Endothelial cell of umbilical vein (primary cell): ENCODE measurements around the gene GLYATL2. TPM values are rescaled to one million over a fixed set of nuclear protein-coding genes. Genes with fewer than 3 reads are reported as not detected.

ENCODE experiments used
- BruUV-seq: library from RNA; stranded (reverse); fragments of 400-500 nt; replicated peaks from 2 replicates; lab custom pipeline; 2021; lab: Mats Ljungman, UMichigan
- CTCF ChIA-PET: fragments of 300-600, 350-600 bp; sonication (Branson Sonifier 250); formaldehyde crosslinking; loops from one replicate; lab custom pipeline; 2021; ENCODE audit warnings: antibody characterized with exemption, inconsistent platforms; lab: Charles Lee
- POLR2A ChIA-PET: fragments of 300-600, 350-600 bp; sonication (Branson Sonifier 250); formaldehyde crosslinking; loops from one replicate; lab custom pipeline; 2021; ENCODE audit warnings: antibody characterized with exemption, inconsistent platforms; lab: Charles Lee
- DNase-seq: peaks from one replicate; pipeline ENCODE4 v3.0.0-alpha.2; 2011; ENCODE audit warnings: low read depth, low spot score
- FAIRE-seq: peaks from 2 replicates; lab custom pipeline; 2011; peaks lifted over from hg19 to GRCh38; lab: Jason Lieb, UNC
- H2AFZ ChIP-seq: 2 replicates; pipeline ENCODE4 v1.6.0; 2012; ENCODE audit warnings: low read depth, low read length, control low read depth, inconsistent platforms
- H3K27ac ChIP-seq: 2 replicates; pipeline ENCODE4 v1.5.1; 2011; ENCODE audit warnings: low read depth, mild to moderate bottlenecking, control low read depth, low read length, moderate library complexity; ENCODE audit not compliant: insufficient read depth
- H3K27me3 ChIP-seq, 2 experiments: 2 replicates each; pipeline versions ENCODE4 v1.6.0 to v1.6.1; 2011; ENCODE audit warnings: low read length in 2 of 2, mixed read lengths in 1 of 2; ENCODE audit not compliant: control insufficient read depth in 2 of 2, insufficient read depth in 2 of 2
- H3K36me3 ChIP-seq, 2 experiments: 2 replicates in 1 of 2; 3 replicates in 1 of 2; pipeline ENCODE4 v1.5.1; 2011; ENCODE audit warnings: low read length in 2 of 2, mild to moderate bottlenecking in 1 of 2, moderate library complexity in 1 of 2; ENCODE audit not compliant: control insufficient read depth in 2 of 2, insufficient read depth in 2 of 2; ENCODE audit errors: extremely low read depth in 1 of 2
- H3K4me1 ChIP-seq: 3 replicates; pipeline ENCODE4 v1.5.1; 2011; ENCODE audit warnings: mild to moderate bottlenecking, low read length; ENCODE audit not compliant: control insufficient read depth, insufficient read depth; ENCODE audit errors: extremely low read depth
- H3K4me2 ChIP-seq: 2 replicates; pipeline ENCODE4 v1.6.1; 2011; ENCODE audit warnings: low read length, control low read depth, mixed read lengths; ENCODE audit not compliant: insufficient read depth
- H3K4me3 ChIP-seq, 3 experiments: fragments of 200-600 bp in 1 of 3; sonication (generic), shearing (Covaris generic) in 1 of 3; replicated peaks in 1 of 3; 2 replicates each; pipeline ENCODE4 v1.5.1; 2011 to 2016; ENCODE audit warnings: control low read depth in 3 of 3, low read length in 3 of 3, mild to moderate bottlenecking in 2 of 3, inconsistent platforms in 1 of 3, low read depth in 1 of 3, moderate library complexity in 1 of 3; ENCODE audit not compliant: insufficient read depth in 1 of 3
- H3K79me2 ChIP-seq: 2 replicates; pipeline ENCODE4 v1.6.0; 2012; ENCODE audit warnings: low read length, inconsistent platforms; ENCODE audit not compliant: control insufficient read depth, insufficient read depth
- H3K9ac ChIP-seq: replicated peaks from 2 replicates; pipeline ENCODE3; 2011; ENCODE audit warnings: low read length, control low read depth; ENCODE audit not compliant: insufficient read depth; ENCODE audit errors: extremely low read depth
- H3K9me1 ChIP-seq: replicated peaks from 3 replicates; pipeline ENCODE4 v1.6.0; 2011; ENCODE audit warnings: mild to moderate bottlenecking, low read length; ENCODE audit not compliant: control insufficient read depth, insufficient read depth; ENCODE audit errors: extremely low read depth
- H3K9me3 ChIP-seq: replicated peaks from 2 replicates; pipeline ENCODE4 v1.5.1; 2012; ENCODE audit warnings: low read length, inconsistent platforms; ENCODE audit not compliant: control insufficient read depth, insufficient read depth
- H4K20me1 ChIP-seq: replicated peaks from 2 replicates; pipeline ENCODE3; 2011; ENCODE audit warnings: mild to moderate bottlenecking, low read length; ENCODE audit not compliant: control insufficient read depth, insufficient read depth; ENCODE audit errors: extremely low read depth
- EZH2 ChIP-seq: IDR thresholded peaks from 2 replicates; pipeline ENCODE4 v1.6.1; 2012; ENCODE audit warnings: borderline replicate concordance, low read depth, mild to moderate bottlenecking, moderate library complexity, low read length, inconsistent platforms; ENCODE audit not compliant: severe bottlenecking
- FOS ChIP-seq: IDR thresholded peaks from 2 replicates; pipeline ENCODE4 v1.6.1; 2011; ENCODE audit warnings: mild to moderate bottlenecking, low read length, moderate library complexity, borderline replicate concordance; ENCODE audit not compliant: insufficient read depth
- GATA2 ChIP-seq: IDR thresholded peaks from 2 replicates; pipeline ENCODE4 v1.7.0; 2011; ENCODE audit warnings: low read depth, mild to moderate bottlenecking, moderate library complexity, mixed read lengths, low read length; ENCODE audit not compliant: insufficient read length, insufficient read depth
- JUN ChIP-seq: IDR thresholded peaks from 2 replicates; pipeline ENCODE4 v1.6.1; 2011; ENCODE audit warnings: borderline replicate concordance, low read depth; ENCODE audit not compliant: insufficient read length, insufficient read depth
- MYC ChIP-seq: IDR thresholded peaks from one replicate; pipeline ENCODE4 v1.6.1; 2011; ENCODE audit warnings: mild to moderate bottlenecking, low read depth, low read length
- POLR2A ChIP-seq: IDR thresholded peaks from 2 replicates; pipeline ENCODE4 v1.6.1; 2012; ENCODE audit warnings: low read depth, mild to moderate bottlenecking, control low read depth, low read length
- POLR2AphosphoS5 ChIP-seq: IDR thresholded peaks from 2 replicates; pipeline ENCODE4 v1.6.1; 2012; ENCODE audit warnings: low read depth, mild to moderate bottlenecking, control low read depth, low read length, moderate library complexity; ENCODE audit not compliant: insufficient read depth
- dilution Hi-C: fragments of 300-500 bp; cut with MboI; formaldehyde crosslinking; loops from one replicate; pipeline ENCODE4 v1.15.0; 2019; ENCODE audit warnings: low sequenced_read_pairs; ENCODE audit not compliant: extremely low pct_ligation_motif_present
- intact Hi-C: fragments of 100-400 bp; cut with micrococcal nuclease; formaldehyde crosslinking; loops from one replicate; pipeline ENCODE4 v1.10.0; 2022
- polyA plus RNA-seq, 4 experiments: library from polyadenylated mRNA; depleted of rRNA in 3 of 4; stranded (reverse) in 3 of 4; unstranded in 1 of 4; fragments of >200 nt; gene quantifications; 2 replicates each; pipeline versions ENCODE4 v1.2.1 to v1.2.3, GENCODE V29; 2011 to 2012; ENCODE audit warnings: missing spikeins in 1 of 4
- total RNA-seq: library from RNA; stranded (reverse); gene quantifications from 2 replicates; pipeline ENCODE4 v1.2.3, GENCODE V29; 2021
- TF ChIP-seq, protein P1 (sequence below), 2 donors: IDR thresholded peaks; 1 replicate in 1 of 2; 2 replicates in 1 of 2; pipeline ENCODE4 v1.5.1; 2011; ENCODE audit warnings: low read length in 2 of 2, mild to moderate bottlenecking in 2 of 2, moderate library complexity in 2 of 2, control low read depth in 1 of 2, inconsistent platforms in 1 of 2, low read depth in 1 of 2; ENCODE audit not compliant: insufficient read depth in 1 of 2; ENCODE audit errors: extremely low read depth in 1 of 2
- TF ChIP-seq, protein P2 (sequence below): IDR thresholded peaks from 2 replicates; pipeline ENCODE4 v1.6.1; 2011; ENCODE audit not compliant: insufficient read depth, insufficient read length

GLYATL2 gene
- total and polyA plus RNA-seq, 2 donors (not counting 3 experiments of a cell fraction or from before 2014, with no cell fraction given) = not detected

DNA sequence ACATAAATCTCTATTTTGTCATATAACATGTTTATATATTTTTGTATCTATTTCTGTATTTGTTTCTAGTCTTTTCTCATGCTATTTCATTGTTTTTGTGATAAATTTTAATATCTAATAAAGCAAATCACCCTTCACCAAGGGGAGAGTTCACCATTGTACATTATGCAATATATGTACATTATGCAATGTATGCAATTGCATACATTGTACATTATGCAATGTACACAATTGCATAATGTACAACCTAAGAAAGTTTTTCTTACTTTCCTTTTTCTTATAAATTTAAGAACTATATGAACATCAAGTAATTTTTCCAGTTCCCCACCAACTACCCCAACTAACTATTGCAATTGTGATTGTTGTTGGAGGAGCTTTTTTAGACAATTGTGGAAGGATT, 44.1 kb upstream of the GLYATL2 start:
- no peaks in the 10 kb centered on the region for H3K9me1 ChIP-seq
- no peaks in the 10 kb centered on the region for H3K4me1 ChIP-seq
- H3K9me3 ChIP-seq = no peaks in the 10 kb centered on the region
- no peaks in the 10 kb centered on the region for H3K36me3 ChIP-seq
- H2AFZ ChIP-seq = no peak overlapping the region
- no peaks in the 10 kb centered on the region for H3K27me3 ChIP-seq
- no peaks in the 10 kb centered on the region for H4K20me1 ChIP-seq
- no peaks in the 10 kb centered on the region for H3K79me2 ChIP-seq
- H3K4me3 ChIP-seq = no peak overlapping the region
- ChIA-PET CTCF (no interaction called here), POLR2A (no interaction called here)
- no peak for FAIRE-seq
- TF ChIP-seq JUN = no peak
- TF ChIP-seq POLR2AphosphoS5 = no peak
- TF ChIP-seq FOS = no peak
- no peak for TF ChIP-seq MYC
- no peak for TF ChIP-seq EZH2
- TF ChIP-seq, protein P1, sequence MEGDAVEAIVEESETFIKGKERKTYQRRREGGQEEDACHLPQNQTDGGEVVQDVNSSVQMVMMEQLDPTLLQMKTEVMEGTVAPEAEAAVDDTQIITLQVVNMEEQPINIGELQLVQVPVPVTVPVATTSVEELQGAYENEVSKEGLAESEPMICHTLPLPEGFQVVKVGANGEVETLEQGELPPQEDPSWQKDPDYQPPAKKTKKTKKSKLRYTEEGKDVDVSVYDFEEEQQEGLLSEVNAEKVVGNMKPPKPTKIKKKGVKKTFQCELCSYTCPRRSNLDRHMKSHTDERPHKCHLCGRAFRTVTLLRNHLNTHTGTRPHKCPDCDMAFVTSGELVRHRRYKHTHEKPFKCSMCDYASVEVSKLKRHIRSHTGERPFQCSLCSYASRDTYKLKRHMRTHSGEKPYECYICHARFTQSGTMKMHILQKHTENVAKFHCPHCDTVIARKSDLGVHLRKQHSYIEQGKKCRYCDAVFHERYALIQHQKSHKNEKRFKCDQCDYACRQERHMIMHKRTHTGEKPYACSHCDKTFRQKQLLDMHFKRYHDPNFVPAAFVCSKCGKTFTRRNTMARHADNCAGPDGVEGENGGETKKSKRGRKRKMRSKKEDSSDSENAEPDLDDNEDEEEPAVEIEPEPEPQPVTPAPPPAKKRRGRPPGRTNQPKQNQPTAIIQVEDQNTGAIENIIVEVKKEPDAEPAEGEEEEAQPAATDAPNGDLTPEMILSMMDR (IDR thresholded peaks at IDR 0.05; ENCODE audit: extremely low read depth in 1 of 2, insufficient read depth in 1 of 2, low read depth in 1 of 2, low read length in 2 of 2) = no peak
- no peak for TF ChIP-seq GATA2
- TF ChIP-seq, protein P2, sequence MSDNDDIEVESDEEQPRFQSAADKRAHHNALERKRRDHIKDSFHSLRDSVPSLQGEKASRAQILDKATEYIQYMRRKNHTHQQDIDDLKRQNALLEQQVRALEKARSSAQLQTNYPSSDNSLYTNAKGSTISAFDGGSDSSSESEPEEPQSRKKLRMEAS = no peak
- TF ChIP-seq POLR2A = no peak
- dilution Hi-C loops (no loop called here), intact Hi-C loops (no loop called here)
- DNase-seq = no peak
- BruUV-seq = no TSS peak
- no peak overlapping the region for H3K4me2 ChIP-seq
- H3K27ac ChIP-seq = no peak overlapping the region
- no peak overlapping the region for H3K9ac ChIP-seq
